Right lobe of liver (tissue), 4 donors: ENCODE data around the gene CD276.

Experiments used
- CTCF ChIP-seq, 4 donors: fragments of 200-600 bp in 3 of 4; fragments of 450-650 bp in 1 of 4; IDR thresholded peaks; one replicate each; pipeline versions ENCODE4 v1.5.1 to v1.8.0; 2016 to 2022; ENCODE audit warnings: antibody characterized with exemption in 4 of 4, mild to moderate bottlenecking in 2 of 4
- POLR2A ChIP-seq: fragments of 450-650 bp; IDR thresholded peaks from one replicate; pipeline ENCODE4 v1.6.1; 2017; ENCODE audit warnings: antibody characterized with exemption, mild to moderate bottlenecking
- donor health status: DM: no; HTN: no; CAD: no.
- donor health status: DM: no; HTN: no; CAD: no.
- donor health status: DM: no; HTN: yes; CAD: no.

- TF ChIP-seq CTCF (IDR thresholded peaks at IDR 0.05) (no peak), POLR2A (no peak)
Measured at GRCh38 chr15:73756947-73757513, 72.8 kb downstream of the CD276 start.
